Activated CD8-positive, alpha-beta memory T cell treated with anti-CD3 and anti-CD28 coated beads for 1 hour (primary cell): ENCODE measurements around the gene GOLGA2.

ENCODE experiments used
- DNase-seq, 2 donors: peaks; one replicate each; pipeline ENCODE4 v3.0.0-alpha.2; 2020; ENCODE audit warnings: low read depth in 1 of 2; ENCODE audit errors: extremely low read depth in 1 of 2

The GOLGA2 gene

DNA sequence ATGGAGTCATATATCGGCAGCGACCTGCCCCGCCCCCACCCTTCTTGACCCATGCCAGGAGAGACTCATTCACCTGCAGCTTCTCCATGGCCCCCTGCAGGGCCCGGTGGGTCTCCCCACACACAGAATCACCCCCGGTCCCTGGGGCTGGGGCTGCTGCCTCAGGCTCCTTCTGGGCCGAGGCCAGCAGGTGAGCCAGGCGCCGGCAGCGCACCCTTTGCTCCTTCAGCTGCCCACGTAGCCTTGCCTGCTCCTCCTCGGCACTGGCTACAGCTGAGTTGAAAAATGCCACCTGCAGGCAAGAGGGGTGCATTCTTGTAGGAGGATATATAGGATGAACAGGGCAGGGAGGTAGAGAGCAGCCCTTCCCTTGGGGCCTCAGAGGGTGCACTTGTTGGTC is 17.9 kb downstream of the GOLGA2 start:
- DNase-seq: no peak

DNA sequence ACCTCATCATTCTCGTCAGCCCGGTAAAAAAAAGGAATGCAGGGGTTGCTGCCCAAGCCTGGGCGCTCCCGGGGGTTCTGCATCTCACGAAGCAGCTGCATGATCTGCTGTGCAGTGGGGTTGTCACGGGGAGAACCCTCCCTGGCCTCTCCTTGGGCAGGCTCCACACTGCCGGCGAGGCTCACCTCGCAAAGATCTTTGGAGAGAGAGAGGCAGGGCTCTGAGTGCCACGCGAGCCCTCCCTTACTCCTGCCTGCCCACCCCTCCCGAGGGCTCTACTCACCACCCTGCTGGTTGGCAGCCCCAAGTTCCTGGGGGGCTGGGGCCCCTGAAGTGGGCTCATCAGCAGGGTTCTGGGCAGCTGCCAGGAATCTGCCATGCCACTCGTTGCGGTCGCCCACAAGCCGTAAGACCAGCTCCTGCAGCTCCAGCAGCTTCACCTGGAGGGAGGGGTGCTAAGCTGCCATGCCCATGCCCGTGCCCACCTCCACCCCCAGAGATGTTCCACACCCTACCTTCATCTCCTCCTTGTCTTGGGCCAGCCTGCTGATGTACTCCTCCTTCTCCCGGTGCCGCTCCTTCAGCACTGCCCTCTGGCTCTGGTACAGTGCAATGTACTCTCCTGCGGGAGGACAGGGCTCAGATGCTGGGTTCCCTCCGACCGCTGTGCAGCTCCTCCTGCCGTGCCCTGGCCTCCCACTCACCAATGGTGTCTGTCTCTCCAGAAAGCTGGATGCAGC is 18.6 kb downstream of the GOLGA2 start:
- no peak for DNase-seq

DNA sequence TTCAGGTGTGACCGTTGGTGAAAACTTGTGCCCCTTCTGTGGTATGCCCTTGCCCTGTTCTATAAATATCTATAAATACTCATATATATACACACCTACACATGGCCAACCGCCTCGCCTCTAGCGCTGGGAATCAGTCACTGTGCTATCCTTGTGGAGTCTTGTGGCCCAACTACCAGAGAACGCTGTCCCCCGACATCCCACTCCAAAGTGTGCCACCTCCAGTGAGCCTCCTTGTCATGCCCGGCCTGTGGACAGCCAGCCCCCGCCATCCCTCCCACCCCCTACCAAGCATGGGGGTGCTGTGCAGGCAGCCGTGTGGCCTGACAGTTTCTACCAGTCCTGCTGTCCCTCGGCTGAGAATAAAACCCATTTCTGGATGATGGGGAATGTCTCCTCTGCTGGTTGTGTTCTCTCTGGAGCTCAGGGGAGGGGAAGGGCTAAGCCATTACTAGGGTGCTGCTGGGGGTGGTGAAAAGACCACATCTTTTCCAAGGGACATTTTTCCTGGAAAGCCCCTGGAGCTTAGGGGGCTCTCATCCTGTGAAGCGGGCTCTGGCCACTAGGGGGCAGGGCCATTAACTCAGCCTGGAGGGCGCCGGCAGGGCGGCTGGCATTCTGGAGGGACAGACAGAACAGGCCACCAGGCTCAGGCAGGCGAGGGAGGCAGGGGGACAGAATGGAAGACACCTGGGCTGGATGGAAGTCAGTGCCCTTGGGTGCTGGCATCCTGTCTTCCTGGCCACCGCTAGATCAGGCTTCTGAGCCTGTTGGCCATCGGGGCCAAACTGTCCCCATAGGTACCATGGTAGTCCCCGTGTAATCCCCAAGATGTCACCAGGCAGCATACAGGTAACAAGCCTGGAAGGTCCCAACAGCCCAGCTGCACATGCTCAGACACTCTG is 20.7 kb downstream of the GOLGA2 start:
- peak; percentile 9 to 41 for DNase-seq

DNA sequence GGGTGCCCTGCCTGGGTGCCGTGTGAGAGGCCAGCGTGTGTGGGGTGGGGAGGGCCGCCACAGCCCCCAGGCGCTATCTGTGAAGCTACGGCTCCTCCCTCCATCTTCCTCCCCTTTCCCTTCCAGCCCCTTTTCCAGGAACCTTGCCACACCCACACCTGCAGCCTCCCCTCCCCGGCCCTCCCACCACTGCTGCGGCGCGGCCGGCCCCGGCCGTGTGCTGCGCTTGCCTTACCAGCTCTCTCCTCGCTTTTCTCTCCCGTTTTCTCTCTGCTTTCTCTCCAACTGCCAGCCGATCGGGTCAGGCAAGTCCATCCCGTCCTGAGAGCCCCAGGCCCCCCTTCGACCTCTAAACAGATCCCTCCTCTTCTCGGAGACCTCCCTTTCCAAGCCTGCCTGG is 21.4 kb downstream of the GOLGA2 start:
- no peak for DNase-seq

DNA sequence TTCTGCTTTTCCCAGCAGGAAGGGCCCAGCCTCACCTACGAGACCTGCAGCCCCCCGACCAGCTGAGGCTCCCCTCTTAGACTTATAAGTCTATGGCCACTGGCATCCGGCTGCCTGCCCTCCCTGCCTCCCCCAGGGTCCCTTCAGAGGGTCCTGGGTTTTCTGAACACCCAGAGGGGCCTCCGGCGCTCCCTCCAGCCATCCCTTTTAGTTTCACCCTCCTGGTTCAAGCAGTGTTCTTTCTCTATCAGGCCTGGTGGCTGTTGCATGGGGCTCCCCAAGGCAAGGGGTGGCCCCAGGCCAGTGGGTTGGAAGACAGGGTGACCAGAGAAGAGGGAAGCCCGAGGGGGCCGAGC is 21.8 kb downstream of the GOLGA2 start:
- no peak for DNase-seq

DNA sequence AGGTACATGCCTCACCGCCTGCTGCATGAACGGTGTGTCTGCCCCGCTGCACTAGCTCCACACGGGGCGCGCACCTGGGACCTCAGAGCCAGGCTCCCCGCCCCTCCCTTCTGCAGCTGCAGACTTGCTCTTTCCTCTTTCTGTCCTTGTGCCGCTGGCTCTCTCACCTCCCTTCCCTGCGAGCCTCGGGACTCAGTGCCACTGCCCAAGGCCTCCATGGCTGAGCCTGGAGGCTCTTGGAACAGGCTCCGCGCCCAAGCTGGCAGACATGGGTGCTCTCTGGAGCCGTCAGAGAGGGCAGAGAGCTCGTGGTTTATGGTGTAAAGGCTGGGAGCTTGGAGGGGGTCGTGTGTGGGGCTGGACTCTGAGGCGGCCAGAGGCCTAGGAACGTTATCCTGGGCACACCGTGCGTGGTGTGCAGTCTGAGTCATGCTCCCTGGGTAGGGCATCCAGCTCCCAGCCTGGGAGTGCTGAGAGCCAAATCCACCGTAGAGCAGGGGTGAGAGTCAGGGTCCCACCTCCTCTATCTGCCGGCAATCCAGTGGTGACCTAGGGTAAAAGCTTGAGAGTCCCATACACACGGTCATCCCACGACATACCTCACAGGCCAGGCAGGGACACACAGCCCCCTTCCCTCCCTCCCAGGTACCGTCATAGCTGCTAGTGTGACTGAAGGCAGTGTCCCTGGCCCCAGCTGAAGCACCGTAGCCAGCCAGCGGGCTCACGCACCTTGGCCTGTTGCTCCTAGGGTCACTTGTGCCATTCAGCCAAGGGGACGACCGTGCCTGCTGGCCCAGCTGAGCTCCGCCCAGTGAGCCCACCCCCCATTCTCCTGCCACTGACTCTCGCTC is 22.4 kb downstream of the GOLGA2 start:
- DNase-seq: no peak

DNA sequence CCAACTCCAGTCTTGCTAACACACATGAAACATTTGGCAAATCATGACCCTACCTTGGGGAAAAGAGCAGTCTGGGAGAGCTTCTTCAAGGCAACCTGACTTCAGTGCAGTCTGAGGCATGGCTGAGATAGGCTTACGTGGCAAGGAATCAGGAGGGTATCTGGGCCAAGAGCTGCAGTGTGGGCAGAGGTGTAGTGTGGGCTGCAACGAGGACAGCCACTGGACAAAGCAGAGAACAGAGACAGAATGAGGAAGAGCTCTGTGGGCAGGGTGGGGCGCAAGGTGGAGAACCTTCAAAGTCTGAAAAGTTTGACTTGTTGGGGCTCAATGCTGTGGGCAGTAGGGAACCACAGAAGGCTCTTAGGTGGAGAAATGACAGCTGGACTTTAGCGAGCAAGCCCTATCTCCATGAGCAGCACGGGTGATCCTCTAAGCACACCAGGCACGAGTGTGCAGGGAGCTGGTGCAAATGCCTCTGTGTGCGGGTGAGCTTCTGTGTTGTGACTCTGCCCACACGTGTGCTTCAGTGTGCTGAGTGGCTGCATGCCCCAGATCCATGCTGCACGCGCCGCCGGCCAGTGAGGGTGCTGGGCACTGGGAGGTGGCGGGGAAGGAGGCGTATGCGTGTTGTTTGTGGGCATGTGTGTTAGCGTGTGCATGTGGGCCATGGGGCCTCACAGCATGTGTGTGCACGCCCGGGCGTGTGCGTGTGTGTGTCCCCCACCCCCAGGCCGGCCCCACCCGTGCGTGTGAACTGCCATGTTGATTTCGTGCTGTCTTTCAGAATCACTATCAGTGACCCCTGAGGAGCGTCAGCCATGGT is 23.3 kb downstream of the GOLGA2 start:
- no peak for DNase-seq

DNA sequence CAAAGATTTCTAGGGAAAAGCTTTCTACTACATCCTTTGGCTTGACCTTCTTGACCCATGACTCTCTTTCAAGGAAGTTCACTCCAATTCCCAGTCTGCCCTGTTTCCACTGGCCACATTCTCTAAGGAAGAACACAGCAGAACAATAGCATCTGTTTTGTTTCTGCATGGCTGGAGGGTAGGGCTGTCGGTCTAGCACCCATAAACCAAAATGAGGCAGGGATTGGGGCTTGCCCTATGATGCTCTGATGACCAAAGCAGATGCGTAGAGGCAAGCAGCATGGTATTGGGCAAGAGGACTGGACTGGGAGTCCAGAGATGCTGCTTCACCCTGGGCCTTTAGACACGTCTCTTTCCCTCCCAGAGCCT is 24.1 kb downstream of the GOLGA2 start:
- DNase-seq: no peak

DNA sequence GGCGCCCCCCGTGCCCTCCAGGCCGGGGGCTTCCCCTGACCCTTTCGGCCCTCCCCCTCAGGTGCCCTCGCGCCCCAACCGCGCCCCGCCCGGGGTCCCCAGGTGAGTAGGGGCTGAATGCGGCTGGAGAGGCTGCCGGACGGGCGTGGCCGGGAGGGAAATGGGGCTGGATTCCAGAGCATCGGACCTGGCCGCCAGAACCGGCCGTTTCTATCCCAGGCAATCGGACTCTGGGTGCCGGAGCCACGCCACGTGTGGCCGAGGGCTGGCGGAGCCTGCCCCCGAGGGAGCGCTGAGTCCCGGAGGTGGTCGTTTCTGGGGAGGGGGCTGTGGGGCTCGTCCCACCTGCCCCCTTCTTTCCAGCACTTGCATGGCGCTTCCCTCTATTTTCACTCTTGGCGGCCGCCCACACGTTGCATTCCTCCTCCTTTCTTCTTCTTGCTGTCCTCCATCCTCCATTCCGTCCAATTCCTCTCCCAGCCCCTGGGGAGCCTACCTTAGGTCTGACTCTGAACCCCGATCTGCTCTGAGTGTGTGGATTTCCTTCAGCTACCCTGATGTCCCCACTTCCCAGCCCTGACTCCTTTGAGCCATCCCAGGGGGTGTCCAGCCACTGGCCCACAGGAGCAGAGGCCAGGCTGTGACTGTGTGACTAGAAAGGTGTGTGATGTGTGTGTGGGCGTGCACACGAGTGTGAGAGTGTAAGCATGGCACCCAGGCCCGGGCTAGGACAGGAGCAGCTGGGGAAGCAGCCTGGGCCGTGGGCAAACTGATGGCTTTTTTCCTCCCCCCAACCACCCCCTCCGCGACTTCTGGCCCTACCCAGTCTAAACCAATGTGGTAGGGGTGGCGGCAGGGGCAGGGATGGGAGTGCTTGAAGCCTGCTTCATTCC is 24.7 kb downstream of the GOLGA2 start:
- no peak for DNase-seq

DNA sequence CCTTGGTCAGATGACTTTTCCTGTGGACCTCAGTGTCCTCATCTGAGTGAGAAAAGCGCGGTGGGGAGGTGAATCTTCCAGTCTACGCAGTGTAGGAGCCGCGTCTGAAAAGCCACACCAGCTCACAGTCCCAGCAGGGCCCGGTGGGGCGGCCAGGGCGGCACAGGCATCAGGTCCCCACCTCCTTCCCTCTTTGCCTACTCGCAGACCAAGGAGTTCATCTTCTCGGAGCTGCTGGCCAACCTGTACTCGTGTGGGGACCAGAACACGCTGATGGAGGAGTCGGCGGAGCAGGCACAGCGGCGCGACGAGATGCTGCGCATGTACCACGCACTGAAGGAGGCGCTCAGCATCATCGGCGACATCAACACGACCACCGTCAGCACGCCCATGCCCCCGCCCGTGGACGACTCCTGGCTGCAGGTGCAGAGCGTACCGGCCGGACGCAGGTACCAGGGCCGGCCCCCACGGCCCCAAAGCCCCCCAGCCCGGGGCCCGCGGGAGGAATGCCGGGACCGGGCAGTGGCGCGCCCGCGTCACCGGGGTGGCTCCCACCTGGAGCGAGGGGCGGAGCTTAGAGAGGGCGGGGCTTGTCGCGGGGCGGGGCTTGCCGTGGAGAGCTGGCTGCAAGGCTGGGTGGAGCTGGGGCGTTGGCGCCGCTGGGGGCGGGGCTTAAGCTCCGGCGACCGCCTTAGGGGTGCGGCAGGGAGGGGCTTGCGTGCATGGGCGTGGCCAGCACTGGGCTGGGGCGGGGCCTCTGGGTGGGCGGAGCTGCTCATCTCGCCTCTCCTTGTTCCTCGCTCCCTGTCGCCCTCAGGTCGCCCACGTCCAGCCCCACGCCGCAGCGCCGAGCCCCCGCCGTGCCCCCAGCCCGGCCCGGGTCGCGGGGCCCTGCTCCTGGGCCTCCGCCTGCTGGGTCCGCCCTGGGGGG is 25.6 kb downstream of the GOLGA2 start:
- DNase-seq: peak; percentile 95 to 98

DNA sequence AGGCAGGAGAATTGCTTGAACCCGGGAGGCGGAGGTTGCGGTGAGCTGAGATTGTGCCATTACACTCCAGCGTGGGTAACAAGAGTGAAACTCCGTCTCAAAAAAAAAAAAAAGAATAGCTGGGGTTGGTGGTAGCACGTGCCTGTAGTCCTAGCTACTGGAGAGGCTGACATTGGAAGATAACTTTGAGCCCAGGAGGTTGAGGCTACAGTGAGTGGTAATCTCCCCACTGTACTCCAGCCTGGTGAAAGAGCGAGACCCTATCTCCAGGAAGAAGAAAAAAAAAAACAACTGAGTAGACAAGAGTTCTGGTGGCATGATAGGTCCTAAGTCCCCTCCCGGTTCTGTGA is 26.3 kb downstream of the GOLGA2 start:
- DNase-seq: no peak

DNA sequence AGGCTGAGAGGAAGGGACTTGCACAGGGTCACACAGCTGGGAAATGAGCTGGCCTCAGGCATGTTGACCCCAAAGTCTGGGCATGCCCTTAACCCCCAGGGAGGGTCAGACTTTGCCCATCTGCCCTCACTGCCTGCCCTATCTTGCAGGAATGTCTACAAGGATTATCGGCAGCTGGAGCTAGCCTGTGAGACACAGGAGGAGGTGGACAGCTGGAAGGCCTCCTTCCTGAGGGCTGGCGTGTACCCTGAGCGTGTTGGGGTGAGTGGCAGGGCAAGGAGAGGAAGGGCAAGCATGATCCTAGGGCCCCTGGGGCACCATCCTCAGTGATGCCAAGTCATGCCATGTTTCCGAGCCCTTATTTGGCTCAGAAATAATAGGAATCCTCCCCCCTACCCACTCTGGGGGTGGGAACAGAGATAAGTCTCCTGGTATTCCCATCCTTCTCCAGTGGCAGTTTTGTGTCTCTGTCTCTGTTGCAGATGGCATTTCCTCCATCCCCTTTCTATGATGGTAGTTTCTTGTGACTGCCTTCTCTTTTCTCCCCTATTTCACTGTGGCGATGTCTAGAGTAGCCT is 28.5 kb downstream of the GOLGA2 start:
- no peak for DNase-seq

DNA sequence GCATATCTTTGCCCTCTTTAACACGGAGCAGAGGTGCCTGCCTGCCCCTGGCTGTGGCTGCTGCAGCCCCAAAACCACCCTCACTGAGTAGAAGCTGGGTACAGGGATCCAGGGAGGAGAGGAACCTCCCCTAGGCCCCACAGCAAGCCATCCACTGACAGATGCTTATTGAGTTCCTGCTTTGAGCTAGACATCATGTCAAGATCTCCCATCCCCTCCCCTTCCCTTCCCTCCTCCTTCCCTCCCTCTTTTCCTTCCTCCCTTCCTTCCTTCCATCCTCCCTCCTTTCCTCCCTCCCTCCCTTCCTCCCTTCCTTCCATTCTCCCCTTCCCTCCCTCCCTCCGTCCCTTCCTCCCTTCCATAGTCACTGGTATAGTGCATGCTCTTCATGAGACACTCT is 29.3 kb downstream of the GOLGA2 start:
- no peak for DNase-seq

DNA sequence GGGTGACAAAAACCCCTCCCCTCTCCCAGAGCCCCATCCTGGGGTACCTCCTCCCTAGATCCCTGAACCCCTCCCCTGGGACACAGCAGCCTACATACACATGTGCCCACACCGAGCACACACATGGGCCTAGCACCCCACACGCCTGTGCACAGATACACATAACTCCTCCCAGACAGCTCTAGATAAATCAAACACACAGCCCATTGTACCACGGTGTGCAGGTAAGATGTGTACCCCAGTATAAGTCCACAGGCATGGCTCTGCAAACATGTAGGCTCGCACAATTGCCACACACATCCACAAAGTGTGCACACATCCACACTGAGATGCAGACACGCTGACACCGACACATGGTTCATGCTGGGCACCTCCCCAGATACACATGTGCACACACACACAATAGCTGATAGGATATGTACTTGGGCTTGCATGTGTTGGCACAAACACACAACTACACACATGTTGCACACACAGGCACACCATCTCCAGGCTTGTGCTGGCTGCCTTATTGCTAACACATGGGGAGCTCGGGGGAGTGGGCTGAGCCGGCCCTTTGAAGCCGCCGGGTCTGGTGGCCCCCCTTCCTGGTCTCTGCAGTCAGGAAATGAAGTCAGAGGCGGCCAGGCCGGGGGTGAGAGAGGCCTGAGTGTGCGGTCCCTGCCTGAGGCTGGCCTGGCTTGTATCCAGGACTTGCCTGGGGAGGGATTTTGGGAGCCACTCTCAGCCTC is 30.2 kb downstream of the GOLGA2 start:
- DNase-seq: no peak

DNA sequence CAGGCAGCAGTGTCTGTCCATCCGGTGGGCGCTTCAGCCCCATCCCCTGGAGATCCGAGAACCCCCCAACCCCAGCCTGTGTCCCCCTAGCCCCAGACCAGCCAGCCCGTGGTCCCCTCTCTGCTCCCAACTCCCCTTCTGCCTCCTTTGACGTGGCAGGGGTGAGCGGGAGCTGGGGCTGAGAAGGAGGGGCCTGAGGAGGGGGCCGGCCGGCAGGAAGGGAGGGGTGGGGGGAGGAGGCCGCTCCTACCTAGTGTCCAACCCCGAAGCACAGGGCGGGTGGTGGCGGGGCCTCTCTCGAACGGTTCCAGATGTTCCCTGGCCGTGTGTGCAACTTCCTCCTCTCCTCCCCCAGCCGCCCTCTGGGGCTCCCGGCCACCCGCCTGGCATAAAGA is 31.0 kb downstream of the GOLGA2 start:
- DNase-seq: no peak

DNA sequence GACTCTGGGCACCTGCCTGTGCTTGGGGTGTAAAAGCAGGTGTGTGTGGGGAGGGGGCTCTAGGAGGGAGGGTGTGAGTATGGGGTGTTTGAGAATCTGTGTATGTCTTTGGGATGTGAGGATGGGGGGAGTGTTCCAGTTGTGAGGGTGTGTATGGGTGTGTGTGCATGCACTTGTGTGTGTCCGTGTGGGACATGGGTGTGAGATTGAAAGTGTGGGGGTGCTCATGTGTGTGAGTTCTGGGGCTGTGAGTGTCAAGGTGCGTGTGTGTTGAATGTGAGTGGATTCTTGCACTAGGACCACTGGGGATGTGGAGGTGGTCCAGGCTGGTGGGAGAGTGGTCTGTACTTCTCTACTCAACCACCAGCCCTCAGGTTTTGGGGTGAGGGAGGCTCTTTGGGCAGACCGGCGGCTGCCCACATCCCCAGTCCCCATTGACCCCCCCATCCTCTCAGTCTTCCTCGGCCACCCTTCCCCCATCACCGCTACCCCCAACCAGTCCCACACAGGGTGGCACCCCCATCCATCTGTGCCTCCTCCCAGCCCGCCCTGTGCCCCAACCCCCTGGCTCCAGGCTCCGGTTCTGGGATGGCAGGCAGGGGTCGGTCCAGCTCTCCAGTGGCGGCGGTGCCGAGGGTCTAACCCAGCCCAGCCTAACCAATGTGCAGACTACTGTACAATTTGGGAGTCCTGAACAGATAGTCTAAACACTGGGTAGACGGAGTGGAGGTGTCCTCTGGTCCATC is 31.5 kb downstream of the GOLGA2 start:
- DNase-seq: no peak
